Small intestine (tissue), 7 donors: ENCODE data around the gene ADCY3. TPM values are rescaled to one million over a fixed set of nuclear protein-coding genes. Genes with fewer than 3 reads are reported as not detected.

Source experiments
- DNase-seq, 2 donors: peaks; one replicate each; pipeline versions ENCODE4 v3.0.0 to v3.0.0-alpha.2; 2013
- FAIRE-seq: peaks from 2 replicates; lab custom pipeline; 2012; peaks lifted over from hg19 to GRCh38; lab: Jason Lieb, UNC
- H3K27ac ChIP-seq, 3 donors: one replicate each; pipeline ENCODE4 v1.5.1; 2013; ENCODE audit warnings: low read length in 2 of 3, mild to moderate bottlenecking in 2 of 3, control low read depth in 1 of 3, inconsistent platforms in 1 of 3, low read depth in 1 of 3, moderate library complexity in 1 of 3
- H3K27me3 ChIP-seq, 3 donors: one replicate each; pipeline ENCODE4 v1.6.1; 2013; ENCODE audit warnings: low read length in 3 of 3, inconsistent platforms in 1 of 3; ENCODE audit not compliant: control insufficient read depth in 3 of 3, insufficient read depth in 3 of 3
- H3K36me3 ChIP-seq, 3 donors: one replicate each; pipeline ENCODE4 v1.6.1; 2013; ENCODE audit warnings: low read length in 3 of 3, inconsistent platforms in 1 of 3, low read depth in 1 of 3, mild to moderate bottlenecking in 1 of 3, moderate library complexity in 1 of 3; ENCODE audit not compliant: control insufficient read depth in 3 of 3, insufficient read depth in 2 of 3
- H3K4me1 ChIP-seq, 3 donors: one replicate each; pipeline ENCODE4 v1.6.1; 2013; ENCODE audit warnings: low read length in 2 of 3, inconsistent platforms in 1 of 3, low read depth in 1 of 3, mild to moderate bottlenecking in 1 of 3, moderate library complexity in 1 of 3; ENCODE audit not compliant: control insufficient read depth in 3 of 3, insufficient read depth in 2 of 3
- H3K4me3 ChIP-seq, 3 donors: one replicate each; pipeline ENCODE4 v1.5.1; 2013; ENCODE audit warnings: low read length in 3 of 3, control low read depth in 1 of 3, inconsistent platforms in 1 of 3, low read depth in 1 of 3, mild to moderate bottlenecking in 1 of 3, moderate library complexity in 1 of 3
- H3K9me3 ChIP-seq, 2 donors: one replicate each; pipeline ENCODE4 v1.6.1; 2013; ENCODE audit warnings: low read depth in 1 of 2, low read length in 1 of 2; ENCODE audit not compliant: control insufficient read depth in 2 of 2, insufficient read depth in 1 of 2
- WGBS, 3 donors: extraction: QIAGEN DNeasy Blood & Tissue Kit; methylation state at CpG; one replicate each; pipeline ENCODE4 v1.1.7; 2013; 5-methylcytosine and 5-hydroxymethylcytosine counted together
- polyA plus RNA-seq, 4 donors: library from polyadenylated mRNA; stranded (reverse) in 3 of 4; unstranded in 1 of 4; fragments of 200-250 nt in 3 of 4; fragments of 120-200 nt in 1 of 4; gene quantifications; one replicate each; pipeline versions ENCODE4 v1.2.1 to v1.2.3, GENCODE V29; 2013
- donor health status: healthy with polysubstance abuse.
- donor health status: control.
- donor health status: control.
- donor health status: Bipolar disorder and iron deficiency.
- donor health status: healthy.

ADCY3 gene
- polyA plus RNA-seq, 4 donors, result 3.6 to 36.3 (median 9.8) TPM

- DNase-seq, result no peak
- FAIRE-seq, result no peak
Measured at GRCh38 chr2:24844023-24844685, 75.9 kb downstream of the ADCY3 start.

GRCh38 chr2:24843330-24843860, 76.6 kb downstream of the ADCY3 start:
- H3K4me3 ChIP-seq, result no peak overlapping the region
- WGBS, 3 donors, result 88 to 97% (median 95%) methylated on average over 12 of the region's 12 CpGs
- H3K9me3 ChIP-seq, result peaks cover 0 to 21% of the 10 kb centered on the region in 2 donors
- H3K27ac ChIP-seq, result no peak overlapping the region
- no peaks in the 10 kb centered on the region for H3K4me1 ChIP-seq
- H3K27me3 ChIP-seq, result no peaks in the 10 kb centered on the region
- FAIRE-seq, result no peak
- peaks cover 0 to 47% (median 0%) of the 10 kb centered on the region in 3 donors for H3K36me3 ChIP-seq
- no peak for DNase-seq

More at GRCh38 chr2:24844023-24844685, 75.9 kb downstream of the ADCY3 start:
- Histone ChIP-seq H3K4me3 (no peak overlapping the region), H3K9me3 (peaks cover 0 to 28% of the 10 kb centered on the region in 2 donors), H3K27ac (no peak overlapping the region), H3K27me3 (no peaks in the 10 kb centered on the region), H3K36me3 (peaks cover 0 to 43% (median 0%) of the 10 kb centered on the region in 3 donors), H3K4me1 (no peaks in the 10 kb centered on the region)
- 94 to 97% (median 96%) methylated on average over 9 of the region's 9 CpGs for WGBS, 3 donors

DNA sequence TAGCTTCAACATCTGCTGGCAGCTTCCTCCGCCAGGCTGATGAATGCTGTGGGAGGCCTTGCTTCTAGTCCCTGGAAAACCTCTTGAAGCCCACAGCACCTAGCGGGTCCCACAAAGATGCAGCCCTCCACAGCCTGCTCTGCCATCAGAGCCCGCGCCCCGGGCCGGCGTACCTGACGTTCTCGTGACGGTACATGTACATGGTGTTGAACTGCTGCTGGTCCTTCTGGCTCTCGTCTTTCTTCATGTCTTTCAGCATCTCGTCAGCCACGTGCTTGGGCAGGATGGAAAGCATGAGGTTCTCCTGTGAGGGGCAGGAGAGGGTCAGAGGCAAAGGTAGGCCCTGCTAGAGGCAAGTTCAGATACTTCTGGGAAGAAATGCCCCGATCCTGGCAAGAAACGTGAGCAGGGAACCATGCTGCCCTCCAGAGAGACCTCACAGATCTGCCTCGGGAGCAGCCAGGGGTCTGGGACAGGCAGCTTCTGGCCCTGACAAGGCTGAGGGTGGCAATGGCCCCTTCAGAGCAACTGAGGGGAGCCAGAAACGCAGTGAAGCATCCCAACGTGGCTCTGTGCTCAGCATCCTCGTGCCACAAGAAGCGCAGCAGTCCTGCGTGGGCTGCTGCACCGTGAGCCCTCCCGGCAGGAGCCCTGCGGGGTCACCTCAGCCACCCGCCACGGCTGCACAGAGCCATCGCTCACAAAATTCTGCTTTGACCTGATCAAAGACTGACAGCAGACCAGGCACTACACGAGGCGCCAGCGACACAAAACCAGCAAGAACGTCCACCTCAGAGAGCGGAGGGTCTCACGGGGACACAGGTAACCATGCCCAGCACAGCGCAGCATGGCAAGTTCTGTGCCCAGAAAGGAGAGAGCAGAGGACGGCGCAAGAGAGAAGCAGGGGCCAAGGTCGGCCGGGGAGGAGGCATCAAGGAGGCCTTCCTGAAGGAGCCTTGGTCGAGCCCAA, 77.7 kb downstream of the ADCY3 start:
- no peak for FAIRE-seq
- Histone ChIP-seq H3K27ac (no peak overlapping the region), H3K9me3 (peaks cover 0 to 12% of the 10 kb centered on the region in 2 donors), H3K36me3 (peaks cover 0 to 45% (median 0%) of the 10 kb centered on the region in 3 donors), H3K4me3 (no peak overlapping the region), H3K27me3 (no peaks in the 10 kb centered on the region), H3K4me1 (no peaks in the 10 kb centered on the region)
- no peak for DNase-seq
- 95 to 98% (median 95%) methylated on average over 36 to 39 of the region's 39 CpGs for WGBS, 3 donors

- 86 to 96% (median 87%) methylated on average over 25 to 26 of the region's 26 CpGs for WGBS, 3 donors
- H3K4me1 ChIP-seq, result no peaks in the 10 kb centered on the region
- H3K36me3 ChIP-seq, result peaks cover 0 to 54% (median 0%) of the 10 kb centered on the region in 3 donors
- no peak overlapping the region for H3K27ac ChIP-seq
- DNase-seq (no peak), FAIRE-seq (no peak)
- no peaks in the 10 kb centered on the region for H3K27me3 ChIP-seq
- no peak overlapping the region for H3K4me3 ChIP-seq
- H3K9me3 ChIP-seq, result peaks cover 0 to 8% of the 10 kb centered on the region in 2 donors
Measured at GRCh38 chr2:24840962-24841945, 78.8 kb downstream of the ADCY3 start.

- Histone ChIP-seq H3K27ac (no peak overlapping the region), H3K4me1 (no peaks in the 10 kb centered on the region), H3K36me3 (peaks cover 0 to 57% (median 0%) of the 10 kb centered on the region in 3 donors), H3K27me3 (no peaks in the 10 kb centered on the region), H3K9me3 (no peaks in the 10 kb centered on the region), H3K4me3 (no peak overlapping the region)
- 54 to 71% (median 59%) methylated on average over 17 of the region's 17 CpGs for WGBS, 3 donors
- DNase-seq (peak in 1 of 2 donors; percentile 62), FAIRE-seq (no peak)
Measured at GRCh38 chr2:24840164-24840869, 79.7 kb downstream of the ADCY3 start.

- H3K27me3 ChIP-seq, result no peaks in the 10 kb centered on the region
- FAIRE-seq (no peak), DNase-seq (no peak)
- H3K9me3 ChIP-seq, result no peaks in the 10 kb centered on the region
- no peaks in the 10 kb centered on the region for H3K4me1 ChIP-seq
- H3K4me3 ChIP-seq, result no peak overlapping the region
- 86 to 94% (median 94%) methylated on average over 14 to 15 of the region's 15 CpGs for WGBS, 3 donors
- H3K27ac ChIP-seq, result no peak overlapping the region
- peaks cover 0 to 62% (median under 1%) of the 10 kb centered on the region in 3 donors for H3K36me3 ChIP-seq
Measured at GRCh38 chr2:24839729-24840128, 80.3 kb downstream of the ADCY3 start.

- Histone ChIP-seq H3K36me3 (peaks cover 0 to 64% (median 6%) of the 10 kb centered on the region in 3 donors), H3K4me1 (no peaks in the 10 kb centered on the region), H3K4me3 (no peak overlapping the region), H3K9me3 (no peaks in the 10 kb centered on the region), H3K27ac (no peak overlapping the region), H3K27me3 (no peaks in the 10 kb centered on the region)
- no peak for FAIRE-seq
- DNase-seq, result no peak
- 93 to 96% (median 96%) methylated on average over 18 of the region's 18 CpGs for WGBS, 3 donors
Measured at GRCh38 chr2:24838541-24838940, 81.5 kb downstream of the ADCY3 start.
